HG02588 (cell line): ENCODE measurements around the gene HDLBP.
"Not testable (repeated sequence)": the region's sequence is repeated elsewhere in the genome, so short reads cannot be mapped to it uniquely, and the experiment has no call there.

Experiments
- ATAC-seq: cut with Tn5 transposase; IDR thresholded peaks from one replicate; pipeline ENCODE4 v1.9.1; 2021; ENCODE audit warnings: mild to moderate bottlenecking, moderate library complexity; ENCODE audit not compliant: unreplicated experiment

HDLBP gene

GRCh38 chr2:241330616-241330981 lies 15.1 kb upstream of the HDLBP start:
- ATAC-seq: no peak

- no peak for ATAC-seq
These were observed 14.5 kb upstream of the HDLBP start for GRCh38 chr2:241329669-241330615.

GRCh38 chr2:241325257-241325656 lies 9.8 kb upstream of the HDLBP start:
- ATAC-seq: no peak

- no peak for ATAC-seq
These were observed 9.3 kb upstream of the HDLBP start for GRCh38 chr2:241324775-241325174.

GRCh38 chr2:241323778-241324177 lies 8.3 kb upstream of the HDLBP start:
- no peak for ATAC-seq

- no peak for ATAC-seq
These were observed 6.4 kb upstream of the HDLBP start for GRCh38 chr2:241321886-241322285.

GRCh38 chr2:241321033-241321432 lies 5.6 kb upstream of the HDLBP start:
- no peak for ATAC-seq

GRCh38 chr2:241320394-241320793 lies 4.9 kb upstream of the HDLBP start:
- no peak for ATAC-seq

GRCh38 chr2:241318830-241319229 lies 3.4 kb upstream of the HDLBP start:
- ATAC-seq: not testable (repeated sequence)

GRCh38 chr2:241317391-241317790 lies 1.9 kb upstream of the HDLBP start:
- no peak for ATAC-seq

GRCh38 chr2:241316825-241317224 lies 1.4 kb upstream of the HDLBP start:
- no peak for ATAC-seq

- ATAC-seq: peak; percentile 37
These were observed 583 bp upstream of the HDLBP start, which contains the start of gene SEPTIN2 for GRCh38 chr2:241315879-241316631. TSS of gene SEPTIN2 (plus strand) at chr2:241315925. CDS start at chr2:241324233, 8,308 bp downstream.

- ATAC-seq: no peak
These were observed 1.0 kb downstream of the HDLBP start for GRCh38 chr2:241314226-241315092.

- ATAC-seq: no peak
These were observed 1.9 kb downstream of the HDLBP start for GRCh38 chr2:241313543-241314095.

- no peak for ATAC-seq
These were observed 3.4 kb downstream of the HDLBP start for GRCh38 chr2:241312082-241312481.

- no peak for ATAC-seq
These were observed 4.4 kb downstream of the HDLBP start for GRCh38 chr2:241310917-241311566.

- peak; percentile 40 for ATAC-seq
These were observed 5.8 kb downstream of the HDLBP start for GRCh38 chr2:241309684-241310117.

- no peak for ATAC-seq
These were observed 6.5 kb downstream of the HDLBP start for GRCh38 chr2:241308832-241309500.

GRCh38 chr2:241308267-241308666 lies 7.2 kb downstream of the HDLBP start:
- ATAC-seq: no peak
